HG02938 (cell line): Measurements from ENCODE around the gene MAPK4.
A peak's percentile ranks its signal among the peaks of the same experiment; 100 is the strongest.

ENCODE experiments used
- ATAC-seq: cut with Tn5 transposase; IDR thresholded peaks from one replicate; pipeline ENCODE4 v1.9.1; 2021; ENCODE audit warnings: mild to moderate bottlenecking, moderate library complexity; ENCODE audit not compliant: unreplicated experiment

The MAPK4 gene

GRCh38 chr18:50716902-50717301 lies 157.0 kb downstream of the MAPK4 start:
- no peak for ATAC-seq

GRCh38 chr18:50717563-50717962 lies 157.7 kb downstream of the MAPK4 start:
- no peak for ATAC-seq

DNA sequence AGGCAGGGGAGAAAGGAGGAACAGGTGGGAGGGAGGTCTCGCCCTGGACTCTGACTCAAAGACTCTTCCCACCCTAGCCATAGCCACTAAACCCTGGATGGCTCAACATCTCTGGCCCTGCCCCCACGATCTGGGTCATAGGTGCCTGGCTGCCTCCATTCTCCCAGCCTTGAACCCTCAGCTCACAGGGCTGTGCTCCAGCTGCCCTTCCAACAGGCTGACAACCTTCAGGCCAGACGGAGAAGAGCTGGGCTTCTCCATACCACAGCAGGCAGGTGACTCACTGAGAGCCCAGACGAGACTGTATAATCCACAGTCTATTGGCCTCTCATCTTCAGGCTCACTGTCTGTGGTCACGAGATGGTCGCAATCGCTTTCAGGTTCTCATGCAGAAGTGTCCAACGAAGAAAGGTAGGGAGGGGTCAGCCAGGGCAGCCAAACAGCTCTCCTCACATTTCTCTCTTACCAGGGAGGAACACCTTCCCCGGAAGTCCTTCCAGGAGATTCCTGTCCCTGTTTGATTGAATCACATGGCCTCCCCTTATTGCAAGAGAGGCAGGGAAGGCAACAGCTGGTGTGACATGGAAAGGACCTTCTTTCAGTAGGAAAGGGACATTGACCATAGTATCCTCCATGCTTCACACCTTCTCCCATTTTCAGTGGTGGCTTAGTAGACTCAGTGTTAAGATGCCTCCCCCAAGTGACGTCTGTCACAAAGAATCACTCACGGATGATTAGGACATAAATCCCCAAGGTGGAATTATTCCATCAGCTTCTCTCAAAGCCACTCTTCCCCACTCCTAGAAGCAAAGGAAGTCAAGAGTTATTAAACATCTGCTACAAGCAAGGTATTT lies 159.8 kb downstream of the MAPK4 start:
- ATAC-seq: no peak

- ATAC-seq: no peak
Measured at GRCh38 chr18:50720325-50720674, 160.4 kb downstream of the MAPK4 start.

- ATAC-seq: no peak
Measured at GRCh38 chr18:50721006-50721405, 161.1 kb downstream of the MAPK4 start.

GRCh38 chr18:50721451-50722120 lies 161.7 kb downstream of the MAPK4 start:
- ATAC-seq: no peak

- no peak for ATAC-seq
Measured at GRCh38 chr18:50722311-50722710, 162.4 kb downstream of the MAPK4 start.

- ATAC-seq: no peak
Measured at GRCh38 chr18:50724751-50725151, 164.9 kb downstream of the MAPK4 start.

GRCh38 chr18:50726960-50727589 lies 167.2 kb downstream of the MAPK4 start:
- peak; percentile 83 for ATAC-seq

DNA sequence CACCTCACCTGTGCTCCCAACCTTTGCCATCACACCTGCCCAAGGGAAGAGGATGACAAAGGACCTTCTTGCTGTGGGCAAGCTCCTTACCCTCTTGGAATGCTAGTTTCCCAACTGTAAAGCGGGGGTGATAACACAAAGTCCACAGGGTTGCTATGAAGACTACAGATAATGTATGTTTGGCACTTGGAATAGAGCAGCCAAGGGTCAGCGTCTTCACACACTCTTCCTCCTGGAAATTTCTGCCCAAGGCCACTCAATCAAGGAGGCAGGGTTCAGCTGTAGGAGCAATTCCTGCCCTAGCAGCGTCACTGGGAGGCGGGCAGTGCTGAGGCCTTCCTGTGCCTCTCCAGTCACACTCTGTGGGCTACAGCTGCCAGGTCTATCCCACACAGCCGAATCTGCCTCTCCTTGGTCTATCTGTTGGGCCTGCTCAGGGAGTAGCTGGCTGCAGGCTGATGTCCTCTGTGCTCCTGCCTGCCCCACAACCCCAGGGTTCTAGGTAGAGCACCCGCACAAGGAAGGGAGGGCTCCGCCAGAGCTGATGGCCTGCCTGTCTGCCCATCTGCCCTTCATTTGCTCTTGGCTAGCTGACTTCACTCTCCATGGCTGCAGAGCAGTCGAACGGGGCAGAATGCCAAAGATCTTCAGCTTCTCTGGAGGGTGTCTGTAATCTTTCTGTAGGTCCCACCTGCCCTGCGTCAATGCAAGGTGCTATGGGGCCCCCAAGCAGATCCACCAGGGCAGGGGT lies 168.0 kb downstream of the MAPK4 start:
- no peak for ATAC-seq

DNA sequence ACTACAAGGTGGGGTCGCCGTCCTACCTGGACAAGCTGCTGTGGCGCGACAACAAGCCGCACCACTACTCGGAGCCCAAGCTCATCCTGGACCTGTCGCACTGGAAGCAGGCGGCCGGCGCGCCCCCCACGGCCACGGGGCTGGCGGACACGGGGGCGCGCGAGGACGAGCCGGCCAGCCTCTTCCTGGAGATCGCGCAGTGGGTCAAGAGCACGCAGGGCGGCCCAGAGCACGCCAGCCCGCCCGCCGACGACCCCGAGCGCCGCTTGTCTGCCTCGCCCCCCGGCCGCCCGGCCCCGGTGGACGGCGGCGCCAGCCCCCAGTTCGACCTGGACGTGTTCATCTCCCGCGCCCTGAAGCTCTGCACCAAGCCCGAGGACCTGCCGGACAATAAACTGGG lies 169.5 kb downstream of the MAPK4 start:
- ATAC-seq: no peak

GRCh38 chr18:50729986-50730385 lies 170.1 kb downstream of the MAPK4 start:
- ATAC-seq: no peak

DNA sequence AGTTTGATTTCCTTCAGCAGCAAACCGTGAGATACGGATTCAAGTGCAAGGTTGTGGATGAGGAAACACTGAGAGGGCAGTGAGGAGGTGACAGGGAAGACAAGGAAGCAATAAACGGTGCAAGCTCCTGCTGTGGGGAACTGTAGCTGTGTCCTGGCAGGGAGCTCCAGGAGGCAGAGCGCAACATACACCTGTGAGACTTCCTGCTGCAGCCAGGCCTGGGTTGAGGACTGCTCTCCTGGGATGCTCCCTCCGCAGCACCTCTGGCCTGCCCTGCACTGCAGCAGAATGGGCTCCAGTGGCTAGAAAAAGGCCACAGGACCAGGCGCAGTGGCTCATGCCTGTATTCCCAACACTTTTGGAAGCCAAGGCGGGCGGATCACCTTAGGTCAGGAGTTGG lies 174.5 kb downstream of the MAPK4 start:
- no peak for ATAC-seq

GRCh38 chr18:50734886-50735285 lies 175.0 kb downstream of the MAPK4 start:
- no peak for ATAC-seq

DNA sequence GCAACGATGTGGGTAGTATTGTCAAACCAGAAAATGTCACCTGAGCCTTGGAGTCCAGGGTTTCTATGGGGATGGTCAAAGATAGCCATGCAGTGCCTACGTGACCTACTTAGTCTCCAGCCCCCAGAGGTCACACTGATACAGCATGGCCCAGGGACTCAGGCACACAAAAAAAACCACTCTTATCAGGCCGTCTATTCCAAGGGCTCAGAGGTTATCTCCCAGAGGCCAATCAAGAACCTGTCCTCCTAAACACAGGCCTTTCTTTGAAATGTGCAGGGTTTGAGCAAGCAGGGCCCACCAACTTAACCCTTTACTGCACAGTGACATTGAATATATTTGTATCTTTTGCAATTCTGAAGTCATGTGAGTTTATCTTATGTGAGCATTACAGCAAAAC lies 177.2 kb downstream of the MAPK4 start:
- ATAC-seq: no peak

- no peak for ATAC-seq
Measured at GRCh38 chr18:50738098-50738757, 178.3 kb downstream of the MAPK4 start.

- no peak for ATAC-seq
Measured at GRCh38 chr18:50742952-50743351, 183.1 kb downstream of the MAPK4 start.

DNA sequence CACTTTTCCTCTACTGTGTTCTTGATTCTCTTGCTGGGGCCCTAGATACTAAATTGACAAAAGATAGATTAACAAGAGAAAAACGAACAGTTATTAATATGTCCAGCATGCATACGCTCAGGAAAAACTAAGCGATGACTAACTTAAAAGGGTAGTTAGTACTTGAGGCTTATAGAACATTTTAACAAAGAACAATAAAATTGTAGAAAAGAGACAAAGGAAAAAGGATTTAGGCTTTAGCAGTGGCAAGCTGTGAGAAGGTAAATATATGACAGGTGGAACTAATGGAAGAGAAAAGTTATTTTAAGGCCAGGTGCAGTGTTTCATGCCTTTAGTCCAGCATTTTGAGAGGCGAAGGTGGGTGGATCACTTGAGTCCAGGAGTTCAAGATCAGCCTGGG lies 184.4 kb downstream of the MAPK4 start:
- no peak for ATAC-seq

DNA sequence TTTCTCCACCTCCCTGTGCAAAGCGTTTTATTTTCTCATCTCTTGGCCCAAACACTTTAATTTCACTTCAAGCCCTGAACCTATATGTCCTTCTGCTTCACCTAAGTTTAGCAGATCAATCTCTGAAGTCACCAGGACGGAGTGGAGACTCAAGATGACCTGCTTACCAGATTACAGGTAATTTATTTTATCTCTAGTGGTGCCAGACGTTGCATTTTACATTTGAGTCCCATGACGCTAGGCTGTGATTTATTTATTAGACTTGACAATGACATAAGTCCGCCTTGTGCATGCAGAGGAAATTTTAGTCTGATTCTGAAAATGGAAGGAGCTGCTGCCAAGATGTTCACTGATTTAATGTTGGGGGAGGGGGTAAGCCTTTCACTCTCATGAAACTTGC lies 186.1 kb downstream of the MAPK4 start:
- no peak for ATAC-seq

DNA sequence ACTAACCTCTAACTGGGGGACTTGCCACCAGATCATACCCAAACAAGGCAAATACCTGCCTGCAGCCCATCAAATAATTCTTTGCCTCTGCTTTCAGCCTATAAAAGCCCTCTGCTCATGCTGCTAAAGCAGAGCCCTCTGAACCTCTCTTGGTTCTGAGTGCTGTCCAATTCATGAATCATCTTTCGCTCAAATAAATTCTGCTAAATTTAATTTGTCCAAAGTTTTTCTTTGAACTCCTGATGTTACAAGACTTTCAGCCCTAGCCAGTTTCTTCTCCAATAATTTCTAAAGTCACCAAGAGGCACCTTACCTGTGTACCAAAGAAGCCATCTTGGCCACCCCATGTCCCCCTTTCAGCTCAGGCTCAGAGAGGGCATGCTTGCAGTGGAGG lies 188.0 kb downstream of the MAPK4 start:
- no peak for ATAC-seq
